Heart left ventricle (tissue), 13 donors: Measurements from ENCODE around the gene TFPT.

Experiments
- CTCF ChIP-seq, 12 donors: fragments of 200-600 bp; sonication (generic) in 4 of 12; IDR thresholded peaks; one replicate each; pipeline versions ENCODE4 v1.5.0 to v1.8.0; 2018 to 2022; ENCODE audit warnings: antibody characterized with exemption in 12 of 12, mild to moderate bottlenecking in 5 of 12
- POLR2A ChIP-seq, 2 donors: fragments of 450-650 bp; IDR thresholded peaks; one replicate each; pipeline ENCODE4 v1.6.1; 2017; ENCODE audit warnings: antibody characterized with exemption in 2 of 2, mild to moderate bottlenecking in 2 of 2, moderate library complexity in 2 of 2
- donor health status: ischemic (EF 13 %, LVEDD 7.1; RV severe dilation, severe dysfunction).
- donor health status: DM: no; HTN: yes; CAD: no.
- donor health status: DM: no; HTN: no; CAD: no.
- donor health status: ischemic (EF 25% LVEDD 6.9; RV normal size, moderate dysfunction).
- donor health status: ischemic (EF 25% LVEDD 5.7; RV mildly dilated, moderate dysfunction).
- donor health status: ischemic (EF 35%, LVEDD 5.7; RV mildly dilated, moderate dysfunction).
- donor health status: nonischemic (EF 11% LVEDD 7.7; RV severe dilation, severe dysfunction).
- donor health status: DM: yes; HTN: yes; CAD: no.
- donor health status: PGD.
- donor health status: ischemic (EF 29% LVEDD 5.4; RV normal size, mild dysfunction).
- donor health status: nonischemic (EF 23%, LVEDD 6.1; RV moderate dilation, normal function).

GRCh38 chr19:54074851-54075250, 40.6 kb downstream of the TFPT start:
- TF ChIP-seq POLR2A (IDR thresholded peaks at IDR 0.05) (no peak), CTCF (IDR thresholded peaks at IDR 0.05) (no peak)
